NCI-H146 treated with DMSO at 0.1 percent for 48 hours (cell line): ENCODE data around the gene LINC01488.

Source experiments
- DNase-seq: peaks from one replicate; lab custom pipeline; 2025; ENCODE audit not compliant: unreplicated experiment; lab: John Stamatoyannopoulos, UW

The LINC01488 gene

DNA sequence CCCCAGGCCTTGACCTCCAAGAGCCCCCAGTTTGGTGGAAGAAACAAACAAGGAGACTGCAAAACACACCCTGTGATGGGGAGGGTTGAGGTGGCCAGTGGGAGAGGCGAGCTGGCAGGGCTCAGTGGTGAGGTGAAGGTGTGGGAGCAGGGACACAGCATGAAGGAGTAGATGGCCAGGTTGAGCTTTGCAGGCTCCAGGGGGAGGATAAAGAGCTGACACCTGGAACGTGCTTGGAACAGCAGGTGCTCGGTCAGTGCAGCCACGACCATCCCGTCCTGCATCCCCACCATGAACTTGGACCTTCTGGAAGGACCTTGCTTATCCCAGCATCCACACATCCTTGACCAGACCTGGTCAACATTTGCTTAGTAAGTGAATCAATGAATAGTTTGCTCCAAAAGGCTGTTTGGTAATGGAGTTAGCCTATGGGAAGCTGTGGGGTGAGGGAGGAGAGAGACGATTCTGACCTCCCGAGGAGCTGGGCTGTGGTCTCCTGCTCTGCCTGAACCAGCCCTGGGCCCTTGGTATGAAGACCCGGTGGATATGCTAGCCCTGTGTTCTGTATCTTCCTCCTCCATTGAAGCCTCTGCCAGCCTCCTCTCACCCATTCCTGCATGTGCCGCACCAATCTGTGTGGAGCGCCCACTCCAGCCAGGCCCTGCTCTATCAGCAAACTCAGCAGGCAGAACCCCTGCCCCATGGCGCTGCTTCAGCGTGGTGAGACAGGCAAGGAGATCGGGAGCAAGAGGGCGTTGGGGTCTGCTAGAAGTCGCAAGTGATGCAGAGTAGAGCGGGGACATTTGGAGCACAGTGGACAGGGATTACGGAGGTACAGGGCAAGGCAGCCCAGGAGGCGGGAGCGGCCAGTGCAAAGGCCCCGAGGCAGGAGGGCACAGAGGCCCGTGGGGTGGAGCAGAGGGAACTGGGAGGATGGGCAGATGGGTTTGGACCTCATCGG is 9.9 kb downstream of the LINC01488 start:
- no peak for DNase-seq

- no peak for DNase-seq
These were observed 10.9 kb downstream of the LINC01488 start for GRCh38 chr11:69492201-69492991.

DNA sequence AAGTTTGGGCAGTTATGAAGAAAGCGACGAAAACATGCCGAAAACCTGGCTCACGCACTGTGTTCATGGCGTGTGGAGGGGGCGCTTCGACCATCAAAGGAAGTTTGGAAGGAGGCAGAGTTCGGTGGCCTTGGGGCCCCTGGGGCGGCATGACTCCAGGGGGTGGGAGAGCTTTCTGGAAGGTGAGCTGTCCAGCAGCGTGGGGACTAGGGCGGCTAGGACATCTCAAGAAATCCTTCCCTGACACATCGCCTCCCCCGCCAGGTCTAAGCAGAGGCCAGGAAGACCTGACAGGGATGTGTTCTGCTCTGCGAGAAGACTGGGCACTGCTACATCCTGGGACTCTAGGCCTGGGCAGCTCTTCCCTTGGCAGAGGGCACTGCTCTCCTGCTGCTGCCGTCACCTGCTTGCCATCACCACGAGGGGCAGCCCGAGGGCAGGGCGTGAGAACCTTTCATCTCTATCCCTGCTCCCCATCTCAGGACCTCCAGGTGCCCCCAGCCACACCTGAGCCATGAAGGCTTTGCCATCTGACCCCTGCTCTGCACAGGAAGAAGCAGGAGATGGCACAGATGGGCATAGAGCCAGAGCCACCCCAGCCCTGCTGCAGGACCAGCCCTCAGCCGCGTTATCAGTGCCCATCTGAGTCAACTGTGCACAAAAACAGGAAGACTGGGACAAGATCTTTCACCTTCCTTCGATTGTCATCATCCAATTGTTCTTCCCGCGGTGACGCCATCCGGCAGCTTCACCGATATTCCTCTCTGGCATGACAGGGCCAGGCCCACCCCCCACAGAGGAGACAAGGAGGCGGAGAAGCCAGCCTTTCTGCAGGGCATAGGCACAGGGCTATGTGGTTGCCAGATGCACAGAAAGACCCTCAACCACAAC is 12.7 kb downstream of the LINC01488 start:
- no peak for DNase-seq

DNA sequence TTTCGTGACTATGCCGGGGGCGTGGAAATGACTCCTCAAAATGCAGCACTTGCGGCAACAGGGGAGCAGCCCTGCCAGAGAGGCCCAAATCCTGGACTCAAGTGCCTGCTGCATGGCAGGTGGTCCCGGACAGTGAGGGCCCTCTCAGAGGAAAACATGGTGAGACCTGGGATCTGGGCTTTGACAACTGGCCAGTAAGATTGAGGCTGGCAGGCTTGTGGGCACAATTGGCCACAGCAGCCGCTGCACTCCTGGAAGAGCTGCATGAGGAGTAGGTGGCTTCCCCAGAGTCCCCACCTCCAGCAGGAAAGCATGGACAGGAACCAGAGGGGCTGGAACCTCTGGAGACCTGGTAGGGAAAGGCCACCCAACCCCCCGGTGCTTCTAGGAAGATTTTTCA is 13.4 kb downstream of the LINC01488 start:
- no peak for DNase-seq

- no peak for DNase-seq
These were observed 14.2 kb downstream of the LINC01488 start for GRCh38 chr11:69495441-69496201.

DNA sequence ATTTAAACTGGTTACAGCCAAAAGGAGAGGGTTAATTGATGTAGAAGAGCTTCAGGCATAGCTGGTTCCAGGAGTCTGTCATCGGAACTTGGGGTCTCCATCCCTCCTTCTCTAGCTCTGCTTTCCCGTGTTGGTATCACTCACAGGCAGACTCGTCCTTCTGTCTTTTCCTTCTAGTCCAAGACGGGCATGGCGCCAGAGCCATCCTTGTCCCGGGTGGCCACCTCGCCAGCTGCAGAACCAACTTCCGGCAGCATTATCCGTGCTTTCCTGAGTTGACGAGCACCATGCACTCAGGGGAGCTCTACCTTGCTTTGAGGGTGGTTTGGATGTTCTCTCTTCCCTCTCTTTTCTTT is 14.7 kb downstream of the LINC01488 start:
- DNase-seq, result no peak

DNA sequence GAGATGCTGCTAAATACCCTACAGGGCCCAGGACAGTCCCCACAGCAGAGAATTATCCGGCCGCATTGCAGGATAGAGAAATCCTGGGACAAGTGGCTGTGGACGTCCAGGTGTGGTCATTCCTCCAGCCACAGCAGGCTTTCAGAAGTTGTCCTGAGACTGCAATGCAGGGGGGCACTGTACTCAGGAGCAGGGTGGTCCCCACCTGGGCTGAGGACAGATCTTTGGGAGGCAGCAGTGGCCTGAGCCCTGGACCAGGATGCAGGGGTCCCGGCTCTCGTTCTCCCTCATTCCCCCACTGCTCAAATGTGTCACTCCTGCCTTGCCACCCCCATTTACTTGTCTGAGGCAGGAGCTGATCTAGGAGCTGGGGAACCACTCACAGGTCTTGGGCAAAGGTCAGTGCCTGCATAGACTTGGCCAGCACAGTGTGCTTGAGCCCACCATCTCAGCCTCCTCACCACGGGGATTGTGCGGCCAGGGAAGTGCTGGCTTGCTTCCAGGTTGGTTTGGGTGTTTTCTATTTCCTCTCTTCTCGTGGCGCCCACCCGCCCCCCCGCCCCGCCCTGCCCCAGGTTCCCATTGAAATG is 15.3 kb downstream of the LINC01488 start:
- DNase-seq, result no peak

- no peak for DNase-seq
These were observed 15.8 kb downstream of the LINC01488 start for GRCh38 chr11:69497221-69497787.

DNA sequence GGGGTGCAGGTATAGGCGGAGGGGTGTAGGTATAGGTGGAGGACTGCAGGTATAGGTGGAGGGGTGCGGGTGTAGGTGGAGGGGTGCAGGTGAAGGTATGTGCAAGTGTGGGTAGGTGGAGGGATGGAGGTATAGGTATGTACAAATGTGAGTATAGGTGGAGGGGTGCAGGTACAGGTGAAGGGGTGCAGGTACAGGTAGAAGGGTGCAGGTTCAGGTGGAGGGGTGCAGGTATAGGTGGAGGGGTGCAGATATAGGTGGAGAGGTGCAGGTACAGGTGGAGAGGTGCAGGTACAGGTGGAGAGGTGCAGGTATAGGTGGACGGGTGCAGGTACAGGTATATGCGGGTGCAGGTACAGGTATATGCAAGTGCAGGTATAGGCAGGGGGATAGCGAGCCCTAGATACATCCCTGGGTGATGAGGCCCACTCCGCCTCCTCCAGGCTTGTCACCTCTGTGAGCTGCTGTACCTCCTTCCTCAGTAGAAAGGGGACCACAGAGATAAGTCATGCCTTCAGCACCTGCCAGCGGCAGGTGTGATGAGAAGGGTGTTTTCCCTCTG is 17.2 kb downstream of the LINC01488 start:
- DNase-seq, result no peak

- DNase-seq, result no peak
These were observed 17.9 kb downstream of the LINC01488 start for GRCh38 chr11:69499186-69499917.

GRCh38 chr11:69499918-69500284 is 18.4 kb downstream of the LINC01488 start:
- no peak for DNase-seq

DNA sequence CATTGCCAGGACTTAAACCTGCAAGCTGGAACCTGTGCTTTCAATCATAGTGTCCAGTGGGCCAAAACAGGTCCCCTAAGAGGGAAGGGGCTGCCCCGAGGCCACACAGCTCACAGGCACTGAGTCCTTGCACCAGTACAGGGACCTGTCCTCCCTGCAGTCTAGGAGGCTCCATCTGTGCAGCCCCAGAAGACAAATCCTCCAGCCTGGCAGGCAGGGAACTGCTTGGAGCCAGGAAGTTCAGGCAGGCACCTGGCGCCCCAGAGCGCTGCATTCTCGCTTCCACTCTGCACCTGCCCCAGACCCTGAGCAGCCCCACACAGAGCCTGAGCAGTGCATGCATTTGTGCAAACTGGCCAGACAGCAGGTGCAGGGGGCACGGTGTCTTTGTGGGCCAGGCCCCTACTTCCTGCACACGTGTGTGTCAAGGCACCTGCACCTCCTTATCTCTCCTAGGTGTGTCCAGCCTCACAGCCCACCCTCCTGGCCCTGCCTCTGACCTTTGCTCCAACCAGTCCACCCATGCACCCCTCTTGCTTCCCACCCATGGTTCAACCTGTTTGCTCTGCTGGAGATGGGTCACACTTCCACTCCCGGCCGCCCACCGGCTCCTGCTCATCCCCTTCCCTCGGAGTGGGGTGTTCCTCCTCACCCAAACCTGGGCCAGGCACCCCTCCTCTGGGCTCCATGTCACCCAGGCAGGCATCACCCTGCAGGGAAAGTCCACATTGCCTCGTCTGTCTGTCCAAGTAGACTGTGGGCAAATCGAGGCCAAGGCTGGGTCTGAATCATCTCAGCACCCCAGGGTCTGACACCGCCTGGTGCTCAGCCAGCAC is 19.0 kb downstream of the LINC01488 start:
- no peak for DNase-seq

DNA sequence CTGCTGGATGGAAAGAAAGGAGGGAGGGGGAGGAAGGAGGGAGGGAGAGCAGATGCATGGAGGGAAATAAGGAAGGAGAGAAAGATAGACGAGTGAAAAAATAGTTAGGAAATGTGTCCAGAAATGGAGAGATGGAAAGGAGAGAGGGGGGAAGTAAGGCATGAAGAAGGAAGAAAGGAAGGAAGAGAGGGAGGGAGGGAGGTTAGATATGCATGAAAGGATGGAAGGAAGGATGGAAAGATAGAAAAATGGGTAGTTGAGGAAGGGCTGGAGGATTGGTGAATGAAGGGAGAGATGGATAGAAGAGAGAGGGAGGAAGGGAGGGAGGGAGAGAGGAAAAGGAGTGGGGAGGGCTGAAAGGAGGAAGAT is 19.6 kb downstream of the LINC01488 start:
- no peak for DNase-seq

DNA sequence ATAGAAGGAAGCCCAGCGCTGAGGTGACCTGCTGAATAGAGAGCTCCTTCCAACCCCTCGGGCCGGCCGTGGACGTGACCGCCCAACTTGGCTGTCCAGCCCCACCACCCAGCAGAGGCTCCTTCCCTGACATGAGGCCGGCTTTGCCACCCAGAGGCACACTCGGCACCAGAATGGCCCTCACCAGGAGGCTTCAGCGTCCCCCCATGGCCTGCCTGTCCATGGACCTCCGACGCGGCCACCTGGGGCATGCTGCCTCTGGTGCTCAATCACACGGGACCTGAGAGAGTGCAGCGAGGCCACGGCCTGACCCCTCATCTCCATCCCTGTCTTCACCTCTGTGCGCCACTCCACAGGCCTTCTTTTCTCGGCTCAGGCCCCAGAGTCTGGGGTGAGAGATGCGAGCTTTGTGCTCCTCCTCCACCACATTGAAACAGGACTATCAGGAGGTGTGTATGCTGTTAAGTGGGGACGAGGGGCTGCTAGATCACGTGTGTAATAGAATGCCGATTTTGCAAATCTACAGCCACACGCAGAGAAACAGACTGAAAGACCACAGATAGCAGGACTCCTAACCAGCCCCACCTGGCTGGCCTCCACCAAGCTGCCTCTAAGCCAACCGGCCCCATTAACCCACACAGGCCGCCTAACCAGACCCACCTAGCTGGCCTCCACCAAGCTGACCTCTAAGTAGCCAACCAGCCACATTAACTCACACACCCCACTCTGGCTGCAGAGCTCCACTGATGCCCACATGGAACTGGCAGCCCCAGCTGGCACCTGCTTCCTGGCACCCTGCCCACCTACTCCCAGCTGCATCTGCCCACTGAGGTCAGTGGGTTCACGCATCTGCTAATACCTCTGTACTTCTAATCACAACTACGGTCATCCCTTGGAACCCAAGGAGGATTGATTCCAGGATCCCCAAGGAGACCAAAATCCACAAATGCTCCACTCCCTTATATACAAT is 20.7 kb downstream of the LINC01488 start:
- DNase-seq, result no peak

DNA sequence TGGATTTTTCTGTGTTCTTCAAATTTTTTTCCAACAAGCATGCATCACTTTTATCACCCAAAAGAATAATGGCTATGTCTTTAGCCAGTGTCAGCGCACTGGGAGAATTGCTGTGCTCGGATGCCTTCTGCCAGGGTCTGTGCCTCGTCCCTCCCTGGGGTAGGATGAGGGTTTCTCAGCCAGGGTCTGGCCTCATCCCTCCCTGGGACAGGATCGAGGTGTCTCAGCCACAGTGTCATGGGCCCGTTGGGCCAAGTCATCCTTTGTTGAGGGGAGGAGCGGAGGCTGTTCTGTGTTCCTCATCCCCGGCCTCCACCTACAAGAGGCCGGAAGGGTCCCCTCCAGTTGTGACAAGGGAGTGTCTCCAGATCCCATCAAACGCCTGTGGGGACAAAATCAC is 22.7 kb downstream of the LINC01488 start:
- DNase-seq, result no peak

DNA sequence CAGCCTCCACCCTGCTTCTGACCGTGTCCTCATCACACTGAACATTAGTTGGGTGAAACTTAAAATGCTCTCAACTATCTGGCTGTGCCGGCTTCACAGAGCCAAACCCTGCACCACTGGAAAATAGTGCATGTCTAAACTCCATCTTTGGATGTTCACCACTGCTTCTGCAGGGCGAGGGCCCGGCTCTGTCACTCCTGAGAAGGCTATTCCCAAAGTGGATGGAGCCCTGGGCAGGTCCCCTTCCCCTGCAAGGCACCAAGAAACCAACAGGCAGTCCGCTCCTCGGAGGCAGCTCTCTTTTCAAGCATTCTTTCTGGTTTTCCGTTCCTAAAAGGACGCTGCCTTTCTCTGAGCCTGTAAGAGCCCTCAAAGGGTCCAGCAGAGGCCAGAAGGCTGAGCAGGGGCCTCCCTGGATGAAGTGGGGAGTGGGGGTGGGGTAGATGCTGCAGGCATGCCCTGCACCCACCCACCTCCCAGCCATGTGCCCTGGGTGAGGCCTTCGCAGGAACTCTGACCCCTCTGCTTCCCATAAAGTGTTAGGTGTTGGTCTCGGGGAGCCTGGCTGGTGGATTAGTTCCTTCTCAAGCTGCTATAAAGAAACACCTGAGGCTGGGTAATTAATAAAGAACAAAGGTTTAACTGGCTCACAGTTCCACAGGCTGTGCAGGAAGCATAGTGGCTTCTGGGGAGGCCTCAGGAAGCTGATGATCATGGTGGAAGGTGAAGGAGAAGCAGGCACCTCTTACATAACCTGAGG is 23.3 kb downstream of the LINC01488 start:
- no peak for DNase-seq
